HEK293 (cell line): ENCODE data around the gene YIPF5.

Experiments
- GLIS2 ChIP-seq: fragments of 450-650 bp; formaldehyde crosslinking; IDR thresholded peaks from 2 replicates; pipeline ENCODE4 v1.5.1; 2016; ENCODE audit warnings: missing biosample characterization, missing genetic modification characterization
- HOXC10 ChIP-seq: sonication (generic); formaldehyde crosslinking; IDR thresholded peaks from 2 replicates; pipeline ENCODE4 v1.8.1; 2023; ENCODE audit warnings: mild to moderate bottlenecking, missing genetic modification reagents
- KLF16 ChIP-seq: fragments of 450-650 bp; formaldehyde crosslinking; IDR thresholded peaks from 2 replicates; pipeline ENCODE4 v1.5.1; 2017; ENCODE audit warnings: missing biosample characterization, missing genetic modification characterization
- KLF8 ChIP-seq: fragments of 450-650 bp; formaldehyde crosslinking; IDR thresholded peaks from 2 replicates; pipeline ENCODE4 v1.5.1; 2016; ENCODE audit warnings: missing biosample characterization, missing genetic modification characterization
- PRDM1 ChIP-seq: fragments of 450-650 bp; formaldehyde crosslinking; IDR thresholded peaks from 2 replicates; pipeline ENCODE4; 2016; ENCODE audit warnings: missing biosample characterization, missing genetic modification characterization
- SETDB1 ChIP-seq: IDR thresholded peaks from one replicate; pipeline ENCODE4 v1.6.1; 2017; ENCODE audit warnings: mild to moderate bottlenecking, low read length, moderate library complexity, mixed read lengths; ENCODE audit not compliant: insufficient read length
- SP7 ChIP-seq: fragments of 450-650 bp; formaldehyde crosslinking; IDR thresholded peaks from 2 replicates; pipeline ENCODE4 v1.5.1; 2016; ENCODE audit warnings: missing biosample characterization, missing genetic modification characterization
- WT1 ChIP-seq: fragments of 450-650 bp; formaldehyde crosslinking; IDR thresholded peaks from 2 replicates; pipeline ENCODE4 v1.5.1; 2016; ENCODE audit warnings: missing biosample characterization, missing genetic modification characterization
- ZBTB1 ChIP-seq: fragments of 450-650 bp; formaldehyde crosslinking; IDR thresholded peaks from 2 replicates; pipeline ENCODE4 v1.5.1; 2016; ENCODE audit warnings: missing biosample characterization, missing genetic modification characterization
- ZBTB20 ChIP-seq: fragments of 450-650 bp; formaldehyde crosslinking; IDR thresholded peaks from 2 replicates; pipeline ENCODE4 v1.5.1; 2016; ENCODE audit warnings: missing biosample characterization, missing genetic modification characterization
- ZBTB8A ChIP-seq: fragments of 450-650 bp; formaldehyde crosslinking; IDR thresholded peaks from 2 replicates; pipeline ENCODE4 v1.5.1; 2016; ENCODE audit warnings: missing biosample characterization, missing genetic modification characterization
- ZEB2 ChIP-seq: fragments of 450-650 bp; formaldehyde crosslinking; IDR thresholded peaks from 2 replicates; pipeline ENCODE4 v1.5.1; 2016; ENCODE audit warnings: missing biosample characterization, missing genetic modification characterization
- ZNF112 ChIP-seq: fragments of 450-650 bp; formaldehyde crosslinking; IDR thresholded peaks from 2 replicates; pipeline ENCODE4 v1.5.0; 2017; ENCODE audit warnings: missing biosample characterization, missing genetic modification characterization
- ZNF132 ChIP-seq: fragments of 450-650 bp; formaldehyde crosslinking; IDR thresholded peaks from 2 replicates; pipeline ENCODE4 v1.5.1; 2017; ENCODE audit warnings: missing biosample characterization, missing genetic modification characterization, borderline replicate concordance
- ZNF157 ChIP-seq: fragments of 450-650 bp; formaldehyde crosslinking; IDR thresholded peaks from 2 replicates; pipeline ENCODE4 v1.5.1; 2016; ENCODE audit warnings: missing biosample characterization, missing genetic modification characterization
- ZNF324 ChIP-seq: fragments of 450-650 bp; formaldehyde crosslinking; IDR thresholded peaks from 2 replicates; pipeline ENCODE4 v1.5.1; 2016; ENCODE audit warnings: missing biosample characterization, missing genetic modification characterization
- ZNF423 ChIP-seq: fragments of 450-650 bp; formaldehyde crosslinking; IDR thresholded peaks from 2 replicates; pipeline ENCODE4 v1.5.1; 2016; ENCODE audit warnings: missing biosample characterization, missing genetic modification characterization
- ZNF433 ChIP-seq: fragments of 450-650 bp; formaldehyde crosslinking; IDR thresholded peaks from 2 replicates; pipeline ENCODE4 v1.5.1; 2016; ENCODE audit warnings: missing biosample characterization, missing genetic modification characterization, low read depth
- ZNF529 ChIP-seq: fragments of 450-650 bp; formaldehyde crosslinking; IDR thresholded peaks from 2 replicates; pipeline ENCODE4 v1.5.1; 2017; ENCODE audit warnings: missing genetic modification characterization, missing biosample characterization; ENCODE audit not compliant: insufficient replicate concordance
- ZNF544 ChIP-seq: fragments of 450-650 bp; formaldehyde crosslinking; IDR thresholded peaks from 2 replicates; pipeline ENCODE4 v1.5.0; 2017; ENCODE audit warnings: missing biosample characterization, missing genetic modification characterization
- ZNF561 ChIP-seq: fragments of 450-650 bp; IDR thresholded peaks from 2 replicates; pipeline ENCODE4 v1.5.1; 2018; ENCODE audit warnings: missing biosample characterization, missing genetic modification characterization, borderline replicate concordance
- ZNF610 ChIP-seq: fragments of 450-650 bp; formaldehyde crosslinking; IDR thresholded peaks from 2 replicates; pipeline ENCODE4 v1.5.1; 2016; ENCODE audit warnings: missing biosample characterization, missing genetic modification characterization, borderline replicate concordance
- ZNF654 ChIP-seq: fragments of 450-650 bp; formaldehyde crosslinking; IDR thresholded peaks from 2 replicates; pipeline ENCODE4 v1.5.1; 2016; ENCODE audit warnings: low read depth, missing biosample characterization, missing genetic modification characterization
- ZNF660 ChIP-seq: fragments of 450-650 bp; IDR thresholded peaks from 2 replicates; pipeline ENCODE4 v1.5.1; 2018; ENCODE audit warnings: missing biosample characterization, mild to moderate bottlenecking, missing genetic modification characterization
- ZNF701 ChIP-seq: fragments of 450-650 bp; formaldehyde crosslinking; IDR thresholded peaks from 2 replicates; pipeline ENCODE4 v1.5.1; 2016; ENCODE audit warnings: missing biosample characterization, missing genetic modification characterization
- ZSCAN23 ChIP-seq: fragments of 450-650 bp; formaldehyde crosslinking; IDR thresholded peaks from 2 replicates; pipeline ENCODE4 v1.5.1; 2016; ENCODE audit warnings: missing biosample characterization, missing genetic modification characterization
- TF ChIP-seq, protein P1 (sequence below): fragments of 450-650 bp; formaldehyde crosslinking; IDR thresholded peaks from 2 replicates; pipeline ENCODE4 v1.5.1; 2016; ENCODE audit warnings: missing biosample characterization, missing genetic modification characterization
- TF ChIP-seq, protein P2 (sequence below): sonication (generic); formaldehyde crosslinking; IDR thresholded peaks from 2 replicates; pipeline ENCODE4 v1.8.1; 2022; ENCODE audit warnings: mild to moderate bottlenecking, moderate library complexity, missing genetic modification reagents
- TF ChIP-seq, protein P3 (sequence below): fragments of 450-650 bp; IDR thresholded peaks from 2 replicates; pipeline ENCODE4 v1.5.1; 2018; ENCODE audit warnings: missing biosample characterization, missing genetic modification characterization
- TF ChIP-seq, protein P4 (sequence below): fragments of 450-650 bp; formaldehyde crosslinking; IDR thresholded peaks from 2 replicates; pipeline ENCODE4; 2016; ENCODE audit warnings: missing biosample characterization, missing genetic modification characterization
- TF ChIP-seq, protein P5 (sequence below): fragments of 450-650 bp; formaldehyde crosslinking; IDR thresholded peaks from 2 replicates; pipeline ENCODE4 v1.5.1; 2016; ENCODE audit warnings: missing biosample characterization, missing genetic modification characterization
- TF ChIP-seq, protein P6 (sequence below): fragments of 450-650 bp; formaldehyde crosslinking; IDR thresholded peaks from 2 replicates; pipeline ENCODE4 v1.5.1; 2016; ENCODE audit warnings: missing biosample characterization, missing genetic modification characterization

The YIPF5 gene

DNA sequence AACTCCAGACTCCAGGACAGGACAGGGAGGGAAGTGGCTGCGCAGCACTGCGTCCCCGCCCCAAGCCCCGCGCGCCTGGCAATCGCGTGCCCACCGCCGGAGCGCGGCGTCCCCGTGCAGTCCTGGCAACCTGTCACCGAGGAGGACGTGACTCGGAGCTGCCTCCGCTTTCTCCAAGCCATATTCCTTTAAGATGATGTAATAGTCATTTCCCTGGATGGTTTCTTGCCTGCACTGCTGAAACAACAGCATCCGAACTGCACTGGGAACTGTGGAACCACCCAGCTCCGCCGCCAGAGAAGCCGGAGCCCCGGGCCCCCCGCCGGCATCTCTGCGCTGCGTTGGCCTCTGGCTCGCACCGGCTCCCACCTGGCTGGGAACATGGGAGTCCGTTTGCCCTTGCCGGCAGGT, 34.7 kb upstream of the YIPF5 start (continued):
- TF ChIP-seq, protein P1, sequence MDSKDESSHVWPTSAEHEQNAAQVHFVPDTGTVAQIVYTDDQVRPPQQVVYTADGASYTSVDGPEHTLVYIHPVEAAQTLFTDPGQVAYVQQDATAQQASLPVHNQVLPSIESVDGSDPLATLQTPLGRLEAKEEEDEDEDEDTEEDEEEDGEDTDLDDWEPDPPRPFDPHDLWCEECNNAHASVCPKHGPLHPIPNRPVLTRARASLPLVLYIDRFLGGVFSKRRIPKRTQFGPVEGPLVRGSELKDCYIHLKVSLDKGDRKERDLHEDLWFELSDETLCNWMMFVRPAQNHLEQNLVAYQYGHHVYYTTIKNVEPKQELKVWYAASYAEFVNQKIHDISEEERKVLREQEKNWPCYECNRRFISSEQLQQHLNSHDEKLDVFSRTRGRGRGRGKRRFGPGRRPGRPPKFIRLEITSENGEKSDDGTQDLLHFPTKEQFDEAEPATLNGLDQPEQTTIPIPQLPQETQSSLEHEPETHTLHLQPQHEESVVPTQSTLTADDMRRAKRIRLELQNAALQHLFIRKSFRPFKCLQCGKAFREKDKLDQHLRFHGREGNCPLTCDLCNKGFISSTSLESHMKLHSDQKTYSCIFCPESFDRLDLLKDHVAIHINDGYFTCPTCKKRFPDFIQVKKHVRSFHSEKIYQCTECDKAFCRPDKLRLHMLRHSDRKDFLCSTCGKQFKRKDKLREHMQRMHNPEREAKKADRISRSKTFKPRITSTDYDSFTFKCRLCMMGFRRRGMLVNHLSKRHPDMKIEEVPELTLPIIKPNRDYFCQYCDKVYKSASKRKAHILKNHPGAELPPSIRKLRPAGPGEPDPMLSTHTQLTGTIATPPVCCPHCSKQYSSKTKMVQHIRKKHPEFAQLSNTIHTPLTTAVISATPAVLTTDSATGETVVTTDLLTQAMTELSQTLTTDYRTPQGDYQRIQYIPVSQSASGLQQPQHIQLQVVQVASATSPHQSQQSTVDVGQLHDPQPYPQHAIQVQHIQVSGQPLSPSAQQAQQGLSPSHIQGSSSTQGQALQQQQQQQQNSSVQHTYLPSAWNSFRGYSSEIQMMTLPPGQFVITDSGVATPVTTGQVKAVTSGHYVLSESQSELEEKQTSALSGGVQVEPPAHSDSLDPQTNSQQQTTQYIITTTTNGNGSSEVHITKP (tag by site-specific recombination), result 0 out of 2 replicates have a peak, but pooled peaks have one; percentile 15
- TF ChIP-seq ZNF112 (no peak), ZNF157 (tag by site-specific recombination) (no peak), ZNF529 (tag by site-specific recombination) (no peak), ZNF701 (tag by site-specific recombination) (no peak), PRDM1 (tag by site-specific recombination) (peak; percentile 56; the same call in 1 of the 2 replicates), ZBTB1 (tag by site-specific recombination) (no peak), HOXC10 (no peak), GLIS2 (tag by site-specific recombination) (0 out of 2 replicates have a peak, but pooled peaks have one; percentile 44), ZNF423 (tag by site-specific recombination) (no peak), ZNF660 (peak; percentile 69; the same call in 1 of the 2 replicates), SETDB1 (no peak), ZNF610 (tag by site-specific recombination) (no peak), WT1 (tag by site-specific recombination) (no peak), ZNF324 (tag by site-specific recombination) (no peak), ZNF544 (tag by site-specific recombination) (no peak), ZNF654 (tag by site-specific recombination) (no peak), ZNF433 (no peak), SP7 (tag by site-specific recombination) (peak; percentile 29; the same call in 1 of the 2 replicates), KLF8 (no peak), ZBTB8A (no peak), ZSCAN23 (tag by site-specific recombination) (no peak), ZNF132 (tag by site-specific recombination) (no peak), KLF16 (tag by site-specific recombination) (no peak), ZEB2 (tag by site-specific recombination) (peak; percentile 48; the same call in 1 of the 2 replicates), ZNF561 (tag by site-specific recombination) (peak; percentile 12; the same call in 1 of the 2 replicates), ZBTB20 (tag by site-specific recombination) (no peak; the same call in 1 of the 2 replicates)
- TF ChIP-seq, protein P2, sequence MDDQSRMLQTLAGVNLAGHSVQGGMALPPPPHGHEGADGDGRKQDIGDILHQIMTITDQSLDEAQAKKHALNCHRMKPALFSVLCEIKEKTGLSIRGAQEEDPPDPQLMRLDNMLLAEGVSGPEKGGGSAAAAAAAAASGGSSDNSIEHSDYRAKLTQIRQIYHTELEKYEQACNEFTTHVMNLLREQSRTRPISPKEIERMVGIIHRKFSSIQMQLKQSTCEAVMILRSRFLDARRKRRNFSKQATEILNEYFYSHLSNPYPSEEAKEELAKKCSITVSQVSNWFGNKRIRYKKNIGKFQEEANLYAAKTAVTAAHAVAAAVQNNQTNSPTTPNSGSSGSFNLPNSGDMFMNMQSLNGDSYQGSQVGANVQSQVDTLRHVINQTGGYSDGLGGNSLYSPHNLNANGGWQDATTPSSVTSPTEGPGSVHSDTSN (CRISPR knock-in tag), result no peak
- TF ChIP-seq, protein P3, sequence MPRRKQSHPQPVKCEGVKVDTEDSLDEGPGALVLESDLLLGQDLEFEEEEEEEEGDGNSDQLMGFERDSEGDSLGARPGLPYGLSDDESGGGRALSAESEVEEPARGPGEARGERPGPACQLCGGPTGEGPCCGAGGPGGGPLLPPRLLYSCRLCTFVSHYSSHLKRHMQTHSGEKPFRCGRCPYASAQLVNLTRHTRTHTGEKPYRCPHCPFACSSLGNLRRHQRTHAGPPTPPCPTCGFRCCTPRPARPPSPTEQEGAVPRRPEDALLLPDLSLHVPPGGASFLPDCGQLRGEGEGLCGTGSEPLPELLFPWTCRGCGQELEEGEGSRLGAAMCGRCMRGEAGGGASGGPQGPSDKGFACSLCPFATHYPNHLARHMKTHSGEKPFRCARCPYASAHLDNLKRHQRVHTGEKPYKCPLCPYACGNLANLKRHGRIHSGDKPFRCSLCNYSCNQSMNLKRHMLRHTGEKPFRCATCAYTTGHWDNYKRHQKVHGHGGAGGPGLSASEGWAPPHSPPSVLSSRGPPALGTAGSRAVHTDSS, result no peak
- TF ChIP-seq, protein P4, sequence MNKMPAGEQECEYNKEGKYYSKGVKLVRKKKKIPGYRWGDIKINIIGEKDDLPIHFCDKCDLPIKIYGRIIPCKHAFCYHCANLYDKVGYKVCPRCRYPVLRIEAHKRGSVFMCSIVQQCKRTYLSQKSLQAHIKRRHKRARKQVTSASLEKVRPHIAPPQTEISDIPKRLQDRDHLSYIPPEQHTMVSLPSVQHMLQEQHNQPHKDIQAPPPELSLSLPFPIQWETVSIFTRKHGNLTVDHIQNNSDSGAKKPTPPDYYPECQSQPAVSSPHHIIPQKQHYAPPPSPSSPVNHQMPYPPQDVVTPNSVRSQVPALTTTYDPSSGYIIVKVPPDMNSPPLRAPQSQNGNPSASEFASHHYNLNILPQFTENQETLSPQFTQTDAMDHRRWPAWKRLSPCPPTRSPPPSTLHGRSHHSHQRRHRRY (tag by site-specific recombination), result no peak
- TF ChIP-seq, protein P5, sequence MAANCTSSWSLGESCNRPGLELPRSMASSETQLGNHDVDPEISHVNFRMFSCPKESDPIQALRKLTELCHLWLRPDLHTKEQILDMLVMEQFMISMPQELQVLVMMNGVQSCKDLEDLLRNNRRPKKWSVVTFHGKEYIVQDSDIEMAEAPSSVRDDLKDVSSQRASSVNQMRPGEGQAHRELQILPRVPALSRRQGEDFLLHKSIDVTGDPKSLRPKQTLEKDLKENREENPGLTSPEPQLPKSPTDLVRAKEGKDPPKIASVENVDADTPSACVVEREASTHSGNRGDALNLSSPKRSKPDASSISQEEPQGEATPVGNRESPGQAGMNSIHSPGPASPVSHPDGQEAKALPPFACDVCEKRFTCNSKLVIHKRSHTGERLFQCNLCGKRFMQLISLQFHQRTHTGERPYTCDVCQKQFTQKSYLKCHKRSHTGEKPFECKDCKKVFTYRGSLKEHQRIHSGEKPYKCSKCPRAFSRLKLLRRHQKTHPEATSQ (tag by site-specific recombination), result no peak
- TF ChIP-seq, protein P6, sequence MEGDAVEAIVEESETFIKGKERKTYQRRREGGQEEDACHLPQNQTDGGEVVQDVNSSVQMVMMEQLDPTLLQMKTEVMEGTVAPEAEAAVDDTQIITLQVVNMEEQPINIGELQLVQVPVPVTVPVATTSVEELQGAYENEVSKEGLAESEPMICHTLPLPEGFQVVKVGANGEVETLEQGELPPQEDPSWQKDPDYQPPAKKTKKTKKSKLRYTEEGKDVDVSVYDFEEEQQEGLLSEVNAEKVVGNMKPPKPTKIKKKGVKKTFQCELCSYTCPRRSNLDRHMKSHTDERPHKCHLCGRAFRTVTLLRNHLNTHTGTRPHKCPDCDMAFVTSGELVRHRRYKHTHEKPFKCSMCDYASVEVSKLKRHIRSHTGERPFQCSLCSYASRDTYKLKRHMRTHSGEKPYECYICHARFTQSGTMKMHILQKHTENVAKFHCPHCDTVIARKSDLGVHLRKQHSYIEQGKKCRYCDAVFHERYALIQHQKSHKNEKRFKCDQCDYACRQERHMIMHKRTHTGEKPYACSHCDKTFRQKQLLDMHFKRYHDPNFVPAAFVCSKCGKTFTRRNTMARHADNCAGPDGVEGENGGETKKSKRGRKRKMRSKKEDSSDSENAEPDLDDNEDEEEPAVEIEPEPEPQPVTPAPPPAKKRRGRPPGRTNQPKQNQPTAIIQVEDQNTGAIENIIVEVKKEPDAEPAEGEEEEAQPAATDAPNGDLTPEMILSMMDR (tag by site-specific recombination), result no peak
